ENCODE results near the gene RPGRIP1.

RPGRIP1 gene

DNA sequence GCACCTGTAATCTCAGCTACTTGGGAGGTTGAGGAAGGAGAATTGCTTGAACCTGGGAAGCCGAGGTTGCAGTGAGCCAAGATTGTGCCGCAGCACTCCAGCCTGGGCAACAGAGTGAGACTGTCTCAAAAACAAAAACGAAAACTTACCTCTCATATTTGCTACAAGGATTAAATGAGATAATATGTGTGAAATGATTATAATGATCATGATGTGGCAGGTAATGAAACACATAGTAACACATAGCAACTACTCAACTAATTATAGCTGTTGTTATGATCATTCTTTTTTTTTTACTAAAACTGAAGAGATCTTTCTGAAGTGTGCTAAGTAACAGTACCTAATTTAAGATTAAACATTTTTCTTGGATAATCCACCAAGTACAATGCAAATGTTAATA, 30.1 kb downstream of the RPGRIP1 start:
- H2AFZ ChIP-seq (ENCODE audit: low read depth, low read length), result no peak overlapping the region
- TF ChIP-seq CTCF (IDR thresholded peaks at IDR 0.05; ENCODE audit: borderline replicate concordance, extremely low read depth, low read length, poor library complexity, severe bottlenecking) (no peak), EZH2 (IDR thresholded peaks at IDR 0.05; ENCODE audit: borderline replicate concordance, low read depth, low read length, severe bottlenecking) (no peak)
- H3K4me3 ChIP-seq (ENCODE audit: low read depth in 1 of 2, low read length in 2 of 2), result no peak overlapping the region
- H3K27me3 ChIP-seq (ENCODE audit: insufficient read depth, low read length, poor library complexity), result no peaks in the 10 kb centered on the region
- ATAC-seq (ENCODE audit: insufficient read depth, low read depth) (no peak), DNase-seq (no peak)
- no peaks in the 10 kb centered on the region for H3K9me3 ChIP-seq (ENCODE audit: insufficient read depth, low read length, severe bottlenecking)
- no peaks in the 10 kb centered on the region for H4K20me1 ChIP-seq (ENCODE audit: insufficient read depth, low read length)
- H3K4me2 ChIP-seq (ENCODE audit: insufficient read depth, low read length), result no peak overlapping the region
- no peaks in the 10 kb centered on the region for H3K4me1 ChIP-seq (ENCODE audit: insufficient read depth, low read length)
- no peaks in the 10 kb centered on the region for H3K36me3 ChIP-seq (ENCODE audit: insufficient read depth, low read length)
- no peaks in the 10 kb centered on the region for H3K79me2 ChIP-seq (ENCODE audit: insufficient read depth, low read length)
- H3K9ac ChIP-seq (ENCODE audit: low read depth, low read length), result no peak overlapping the region
- no peak overlapping the region for H3K27ac ChIP-seq (ENCODE audit: low read length)

DNA sequence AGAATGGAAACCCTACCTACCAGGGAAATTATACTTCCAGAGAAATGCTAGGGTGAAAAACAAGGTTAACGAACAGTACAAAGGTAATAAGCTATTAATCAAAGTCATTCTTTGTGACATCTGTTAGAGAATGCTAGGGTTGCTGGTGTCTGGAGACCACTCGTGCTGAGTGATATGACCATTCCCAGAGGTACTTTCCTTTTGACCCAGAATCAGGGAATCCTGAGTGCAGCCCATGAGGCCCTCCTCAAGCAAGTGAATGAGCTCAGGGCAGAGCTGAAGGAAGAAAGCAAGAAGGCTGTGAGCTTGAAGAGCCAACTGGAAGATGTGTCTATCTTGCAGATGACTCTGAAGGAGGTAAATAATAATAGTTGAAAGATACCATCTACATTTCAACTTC, 31.7 kb downstream of the RPGRIP1 start:
- Histone ChIP-seq H3K27ac (ENCODE audit: low read length) (no peak overlapping the region), H3K4me2 (ENCODE audit: insufficient read depth, low read length) (no peak overlapping the region), H3K9me3 (ENCODE audit: insufficient read depth, low read length, severe bottlenecking) (no peaks in the 10 kb centered on the region), H3K36me3 (ENCODE audit: insufficient read depth, low read length) (no peaks in the 10 kb centered on the region), H3K79me2 (ENCODE audit: insufficient read depth, low read length) (no peaks in the 10 kb centered on the region), H4K20me1 (ENCODE audit: insufficient read depth, low read length) (no peaks in the 10 kb centered on the region), H3K9ac (ENCODE audit: low read depth, low read length) (no peak overlapping the region), H3K27me3 (ENCODE audit: insufficient read depth, low read length, poor library complexity) (no peaks in the 10 kb centered on the region), H3K4me1 (ENCODE audit: insufficient read depth, low read length) (no peaks in the 10 kb centered on the region), H2AFZ (ENCODE audit: low read depth, low read length) (no peak overlapping the region), H3K4me3 (ENCODE audit: low read depth in 1 of 2, low read length in 2 of 2) (no peak overlapping the region)
- DNase-seq (no peak), ATAC-seq (ENCODE audit: insufficient read depth, low read depth) (no peak)
- TF ChIP-seq EZH2 (IDR thresholded peaks at IDR 0.05; ENCODE audit: borderline replicate concordance, low read depth, low read length, severe bottlenecking), result no peak
- TF ChIP-seq CTCF (IDR thresholded peaks at IDR 0.05; ENCODE audit: borderline replicate concordance, extremely low read depth, low read length, poor library complexity, severe bottlenecking), result no peak

GRCh38 chr14:21313512-21313911, 33.6 kb downstream of the RPGRIP1 start:
- H3K4me1 ChIP-seq (ENCODE audit: insufficient read depth, low read length), result no peaks in the 10 kb centered on the region
- ATAC-seq (ENCODE audit: insufficient read depth, low read depth) (no peak), DNase-seq (no peak)
- no peak overlapping the region for H3K4me3 ChIP-seq (ENCODE audit: low read depth in 1 of 2, low read length in 2 of 2)
- TF ChIP-seq CTCF (IDR thresholded peaks at IDR 0.05; ENCODE audit: borderline replicate concordance, extremely low read depth, low read length, poor library complexity, severe bottlenecking) (no peak), EZH2 (IDR thresholded peaks at IDR 0.05; ENCODE audit: borderline replicate concordance, low read depth, low read length, severe bottlenecking) (no peak)
- H3K27me3 ChIP-seq (ENCODE audit: insufficient read depth, low read length, poor library complexity), result no peaks in the 10 kb centered on the region
- no peak overlapping the region for H3K9ac ChIP-seq (ENCODE audit: low read depth, low read length)
- H3K36me3 ChIP-seq (ENCODE audit: insufficient read depth, low read length), result no peaks in the 10 kb centered on the region
- no peak overlapping the region for H3K27ac ChIP-seq (ENCODE audit: low read length)
- H4K20me1 ChIP-seq (ENCODE audit: insufficient read depth, low read length), result no peaks in the 10 kb centered on the region
- no peaks in the 10 kb centered on the region for H3K9me3 ChIP-seq (ENCODE audit: insufficient read depth, low read length, severe bottlenecking)
- no peaks in the 10 kb centered on the region for H3K79me2 ChIP-seq (ENCODE audit: insufficient read depth, low read length)
- no peak overlapping the region for H3K4me2 ChIP-seq (ENCODE audit: insufficient read depth, low read length)
- no peak overlapping the region for H2AFZ ChIP-seq (ENCODE audit: low read depth, low read length)

DNA sequence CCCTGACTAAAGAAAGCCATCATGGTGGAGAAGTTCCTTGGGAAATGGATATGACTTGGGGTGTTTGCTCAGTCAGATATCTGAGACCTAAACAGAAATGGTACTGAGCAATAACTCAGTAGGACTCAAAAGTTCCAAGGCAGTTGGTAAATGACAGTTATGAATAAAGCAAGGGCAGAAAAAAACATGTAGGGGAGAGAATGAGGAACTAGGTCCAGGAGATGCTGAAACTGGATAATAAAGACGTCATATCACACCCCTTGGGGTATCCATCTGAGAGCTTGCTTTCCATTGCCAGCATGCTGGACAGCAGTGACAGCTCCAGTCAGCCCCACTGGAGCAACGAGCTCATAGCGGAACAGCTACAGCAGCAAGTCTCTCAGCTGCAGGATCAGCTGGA, 37.5 kb downstream of the RPGRIP1 start:
- Histone ChIP-seq H3K4me2 (ENCODE audit: insufficient read depth, low read length) (no peak overlapping the region), H3K36me3 (ENCODE audit: insufficient read depth, low read length) (no peaks in the 10 kb centered on the region), H4K20me1 (ENCODE audit: insufficient read depth, low read length) (no peaks in the 10 kb centered on the region), H2AFZ (ENCODE audit: low read depth, low read length) (no peak overlapping the region), H3K27me3 (ENCODE audit: insufficient read depth, low read length, poor library complexity) (no peaks in the 10 kb centered on the region), H3K79me2 (ENCODE audit: insufficient read depth, low read length) (no peaks in the 10 kb centered on the region), H3K27ac (ENCODE audit: low read length) (no peak overlapping the region), H3K9me3 (ENCODE audit: insufficient read depth, low read length, severe bottlenecking) (no peaks in the 10 kb centered on the region), H3K4me1 (ENCODE audit: insufficient read depth, low read length) (peaks cover 6% of the 10 kb centered on the region), H3K9ac (ENCODE audit: low read depth, low read length) (no peak overlapping the region), H3K4me3 (ENCODE audit: low read depth in 1 of 2, low read length in 2 of 2) (no peak overlapping the region)
- TF ChIP-seq CTCF (IDR thresholded peaks at IDR 0.05; ENCODE audit: borderline replicate concordance, extremely low read depth, low read length, poor library complexity, severe bottlenecking) (no peak), EZH2 (IDR thresholded peaks at IDR 0.05; ENCODE audit: borderline replicate concordance, low read depth, low read length, severe bottlenecking) (no peak)
- ATAC-seq (ENCODE audit: insufficient read depth, low read depth), result no peak
- no peak for DNase-seq

Data from DND-41 (cell line).